IPS-NIHi7 (cell line): Measurements from ENCODE around the gene DEFB112.

ENCODE experiments used
- DNase-seq: peaks from one replicate; pipeline ENCODE4 v3.0.0; 2012; ENCODE audit warnings: mixed read lengths; ENCODE audit errors: extremely low spot score

The DEFB112 gene, protein sequence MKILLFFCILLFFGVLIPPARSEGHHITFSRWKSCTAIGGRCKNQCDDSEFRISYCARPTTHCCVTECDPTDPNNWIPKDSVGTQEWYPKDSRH

DNA sequence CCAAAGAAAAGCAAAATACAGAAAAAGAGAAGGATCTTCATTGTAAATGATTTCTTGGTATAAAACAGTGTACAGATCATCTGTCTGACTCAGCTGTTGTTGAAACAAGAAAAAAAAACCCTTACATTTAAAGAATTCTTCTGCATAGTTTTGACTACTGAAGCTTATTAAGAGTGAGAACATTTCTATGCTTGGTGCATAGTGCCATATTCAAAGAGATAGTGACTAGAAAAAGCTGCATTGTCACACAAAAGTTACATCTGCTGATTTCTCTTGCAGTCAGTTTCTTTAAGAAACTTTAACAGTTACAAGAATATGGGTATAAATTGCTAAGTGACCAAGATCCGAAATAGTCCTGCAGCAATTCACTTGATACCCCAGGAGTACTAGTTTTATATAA lies at the start of gene DEFB112:
Gene DEFB112, minus strand, starts transcription at position 101 of the 400 bp plus-strand sequence. Its CDS starts 60 bp downstream, at position 41.
- DNase-seq = no peak

DNA sequence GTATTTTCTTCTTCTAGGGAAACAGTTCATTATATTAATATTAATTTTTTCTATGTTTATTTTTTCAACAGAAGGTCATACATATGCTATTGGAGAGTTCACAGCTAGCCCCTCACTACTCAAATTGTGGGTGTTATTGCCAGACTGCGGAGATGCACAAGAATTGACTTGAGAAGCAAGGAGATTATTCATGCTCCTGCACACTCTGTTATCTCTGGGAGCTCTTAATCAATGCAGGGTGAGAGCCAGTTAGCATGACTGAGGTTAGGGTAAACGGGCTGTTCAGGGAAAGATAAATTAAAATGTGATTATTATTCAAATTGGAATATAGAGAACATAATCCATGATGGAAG lies 48.9 kb upstream of the DEFB112 start:
- no peak for DNase-seq

DNA sequence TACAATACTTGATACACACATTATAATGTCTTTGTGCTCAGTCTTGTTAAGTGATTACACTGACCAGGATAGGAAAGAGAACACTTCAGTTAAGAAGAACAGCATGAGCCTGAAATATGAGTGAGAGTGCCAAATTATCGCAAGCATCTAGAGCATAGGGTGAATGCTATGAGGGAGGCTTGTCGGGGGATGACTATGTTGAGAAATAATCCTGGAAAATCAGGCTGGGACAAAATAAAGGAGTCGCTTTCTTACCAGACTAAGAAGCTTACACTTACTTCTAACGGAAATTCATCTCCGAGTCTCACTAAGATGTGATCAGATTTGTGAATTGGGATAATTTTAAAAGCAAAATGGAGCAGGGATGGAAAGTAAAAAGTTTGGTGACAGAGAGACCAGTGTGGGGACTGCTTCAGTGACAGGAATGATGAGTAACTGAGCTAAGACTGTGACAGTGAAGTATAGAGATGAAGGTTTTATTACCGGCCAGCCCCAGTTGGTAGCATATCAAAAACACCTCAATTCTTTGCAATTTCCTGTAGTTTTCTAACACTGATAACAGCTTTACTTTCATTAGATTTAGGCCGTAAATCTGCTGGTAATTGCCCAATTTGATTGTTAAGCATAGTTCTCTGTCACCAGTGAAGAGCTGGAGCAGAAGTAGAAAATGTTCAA lies 48.4 kb upstream of the DEFB112 start:
- no peak for DNase-seq

DNA sequence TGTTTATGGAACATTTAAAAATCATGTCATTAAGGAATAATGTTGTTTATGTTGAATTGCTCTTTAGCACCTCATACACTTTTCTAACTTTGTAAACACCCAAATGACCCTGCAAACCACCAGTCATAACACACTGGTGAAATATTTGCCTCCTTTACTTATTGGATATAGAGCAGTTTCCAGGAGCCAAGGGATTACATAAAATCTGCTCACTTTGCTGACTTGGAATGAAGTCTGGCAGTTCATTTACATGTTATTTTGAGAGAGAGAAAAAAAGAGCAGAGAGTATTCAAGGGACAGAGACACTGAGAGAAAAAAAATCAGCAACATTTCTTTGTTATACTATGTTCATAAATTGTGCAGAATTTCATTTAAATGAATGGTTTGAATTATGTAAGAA lies 46.6 kb upstream of the DEFB112 start:
- no peak for DNase-seq

DNA sequence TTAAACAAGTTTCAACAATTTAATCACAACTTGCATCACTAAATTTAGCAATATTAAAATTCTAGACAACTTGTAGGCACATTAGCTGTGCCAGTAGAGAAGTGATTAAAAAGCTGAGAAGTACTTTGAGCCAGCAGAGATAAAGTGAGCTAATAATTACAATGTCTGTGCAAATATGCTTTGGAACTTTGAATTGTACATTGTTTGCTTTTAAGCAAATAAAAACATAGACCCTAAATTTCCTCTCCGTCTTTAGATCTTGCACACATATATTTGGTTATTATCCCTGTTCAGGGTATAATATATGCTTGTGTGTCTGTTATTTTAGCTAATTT lies 44.2 kb upstream of the DEFB112 start:
- no peak for DNase-seq

DNA sequence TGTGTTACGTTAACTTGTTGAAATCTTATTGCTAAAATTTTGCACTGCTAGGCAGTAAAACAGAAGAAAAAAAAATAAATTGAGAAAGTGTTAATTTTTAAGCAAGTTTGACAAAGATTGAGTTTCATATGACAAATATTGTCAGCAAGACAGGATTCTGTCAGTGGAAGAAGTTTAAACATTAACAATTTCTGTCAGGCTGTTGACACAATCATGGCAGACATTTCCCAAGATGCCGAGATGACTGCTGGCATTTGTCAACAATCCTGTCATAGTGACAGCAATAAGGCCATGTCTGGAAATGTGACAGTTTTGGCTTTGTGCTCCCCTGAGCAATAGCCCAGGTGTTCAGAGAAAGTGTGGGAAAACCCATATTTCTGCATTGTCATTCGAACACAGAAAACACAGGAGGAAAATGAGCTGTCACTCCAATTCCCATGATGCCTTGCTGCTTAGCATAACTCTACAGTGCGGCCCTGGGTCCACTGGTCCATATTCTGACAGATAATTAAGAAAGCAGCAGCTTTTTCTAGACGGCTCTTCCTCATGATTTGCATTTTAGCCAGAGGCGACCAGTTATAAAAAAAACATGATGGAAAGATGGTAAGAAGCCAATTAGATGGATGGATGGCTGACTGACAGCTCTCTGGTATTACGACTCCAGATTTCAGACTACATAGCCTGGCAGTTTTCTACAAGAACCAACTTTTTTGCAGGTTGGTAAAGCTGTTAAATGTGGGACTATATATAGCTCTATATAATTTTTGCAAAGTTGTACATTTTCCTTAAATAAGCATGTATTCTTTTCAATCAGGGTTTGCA lies 43.6 kb upstream of the DEFB112 start:
- no peak for DNase-seq

DNA sequence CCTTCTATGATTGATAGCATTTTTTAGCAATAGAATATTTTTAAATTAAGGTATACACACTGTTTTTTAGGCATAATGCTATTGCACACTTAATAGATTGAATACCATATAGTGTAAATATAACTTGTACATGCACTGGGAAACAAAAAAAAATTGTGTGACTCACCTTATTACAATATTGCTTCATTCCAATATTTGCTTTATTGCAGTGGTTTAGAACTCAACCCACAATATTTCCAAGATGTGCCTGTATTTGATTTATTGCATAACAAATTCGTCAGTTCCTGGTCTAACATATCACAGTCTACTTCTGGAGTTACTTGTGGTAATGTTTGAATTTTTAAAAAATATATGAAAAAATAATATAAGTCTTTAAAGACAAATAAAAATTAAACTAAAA lies 41.9 kb upstream of the DEFB112 start:
- DNase-seq = no peak

DNA sequence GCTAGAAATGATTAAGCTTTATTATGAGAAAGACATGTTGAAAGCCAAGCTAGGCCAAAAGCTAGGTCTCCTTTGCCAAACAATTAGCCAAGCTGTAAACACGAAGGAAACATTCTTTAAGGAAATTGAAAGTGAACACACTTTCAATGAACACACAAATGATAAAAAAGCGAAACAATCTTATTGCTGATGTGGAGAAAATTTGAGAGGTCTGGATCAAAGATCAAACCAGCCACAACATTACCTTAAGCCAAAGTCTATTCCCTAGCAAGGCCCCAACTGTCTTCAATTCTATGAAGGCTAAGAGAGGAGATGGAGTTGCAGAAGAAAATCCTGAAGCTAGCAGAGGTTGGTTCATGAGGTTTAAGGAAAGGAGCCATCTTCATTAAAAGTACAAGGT lies 40.2 kb upstream of the DEFB112 start:
- DNase-seq = no peak

DNA sequence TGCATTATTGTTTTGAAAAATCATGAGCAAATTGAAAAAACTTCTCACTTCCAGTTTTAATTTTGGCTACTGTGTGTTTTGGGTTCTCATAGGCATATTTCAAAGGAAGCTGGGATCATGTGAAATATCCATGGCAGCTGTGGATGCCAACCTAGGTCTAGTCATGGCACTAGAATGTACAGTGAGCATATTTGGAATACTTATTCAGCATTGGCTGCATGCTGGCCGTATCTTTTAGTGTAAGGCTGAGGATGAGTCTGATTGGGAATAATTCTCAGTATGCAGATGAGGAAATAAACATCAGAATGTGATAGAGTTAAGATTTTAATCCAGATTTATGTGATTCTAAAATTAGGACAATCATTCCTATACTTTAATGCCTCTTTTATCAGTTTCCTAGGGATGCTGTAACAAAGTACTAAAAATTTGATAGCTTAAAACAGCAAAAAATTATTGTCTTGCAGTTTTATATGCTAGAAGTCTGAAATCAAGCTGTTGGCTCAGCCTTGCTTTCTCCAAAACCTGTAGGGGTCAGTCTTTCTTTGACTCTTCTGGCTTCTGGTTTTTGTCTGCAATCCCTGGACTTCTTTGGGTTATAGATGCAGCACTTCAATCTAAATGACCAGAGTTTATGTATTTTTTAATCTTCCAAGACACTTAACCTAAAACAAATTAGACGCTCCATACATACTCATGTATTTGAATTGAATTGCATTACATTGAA lies 37.7 kb upstream of the DEFB112 start:
- peak; percentile 13 for DNase-seq

DNA sequence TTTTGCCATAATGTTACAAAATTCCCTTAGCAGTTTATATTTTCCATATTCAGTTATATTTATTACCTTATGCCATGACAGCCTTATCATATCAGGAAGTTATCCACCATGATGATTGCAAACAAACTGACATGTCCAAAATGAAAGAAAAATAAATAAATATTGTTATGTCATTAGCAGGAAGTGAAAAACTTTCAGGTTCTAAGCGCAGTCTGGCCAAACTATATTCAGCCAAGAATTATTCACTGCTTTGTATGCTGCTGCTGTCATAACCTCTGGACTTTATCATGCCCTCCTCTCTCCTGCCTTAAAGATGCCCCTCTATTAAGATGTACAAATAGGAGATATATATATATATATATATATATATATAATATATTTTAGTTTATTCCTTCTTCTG lies 27.7 kb upstream of the DEFB112 start:
- DNase-seq = no peak

DNA sequence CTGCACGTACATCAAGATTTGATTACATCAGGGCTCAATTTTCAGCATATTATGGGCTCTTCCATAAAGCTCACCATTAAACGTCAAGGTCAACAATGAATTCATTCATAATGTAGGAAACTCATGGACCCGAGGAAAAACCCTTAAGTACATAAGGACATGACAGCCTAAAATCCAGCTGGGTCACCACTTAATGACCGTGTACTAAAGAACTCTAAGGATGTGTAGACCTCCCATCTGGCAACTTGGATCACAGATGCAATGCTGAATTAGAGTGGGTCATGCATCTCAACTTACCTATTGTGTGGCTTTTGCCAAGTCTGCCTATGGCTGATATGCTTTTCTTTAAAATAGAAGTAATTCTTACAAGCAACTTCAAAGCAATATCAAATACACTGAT lies 26.7 kb upstream of the DEFB112 start:
- no peak for DNase-seq

DNA sequence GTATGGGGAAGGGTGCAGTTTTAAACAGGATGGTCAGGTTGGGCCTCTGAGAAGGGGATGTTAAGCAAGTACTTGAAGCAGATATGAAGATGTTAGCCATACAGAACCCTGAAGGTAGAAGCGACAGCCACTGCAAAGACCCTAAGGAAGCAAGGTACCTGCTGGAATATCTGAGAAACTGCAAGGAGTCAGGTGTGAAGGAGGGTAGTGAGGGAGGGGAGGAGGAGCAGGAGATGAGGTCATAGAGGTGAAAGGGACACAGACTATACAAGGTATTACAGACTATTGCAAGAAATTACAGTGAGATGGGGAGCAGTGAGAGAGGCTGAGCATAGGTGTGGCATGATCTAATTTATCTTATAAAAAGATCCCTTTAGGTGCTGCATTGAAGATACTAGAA lies 22.2 kb upstream of the DEFB112 start:
- DNase-seq = peak; percentile 8

DNA sequence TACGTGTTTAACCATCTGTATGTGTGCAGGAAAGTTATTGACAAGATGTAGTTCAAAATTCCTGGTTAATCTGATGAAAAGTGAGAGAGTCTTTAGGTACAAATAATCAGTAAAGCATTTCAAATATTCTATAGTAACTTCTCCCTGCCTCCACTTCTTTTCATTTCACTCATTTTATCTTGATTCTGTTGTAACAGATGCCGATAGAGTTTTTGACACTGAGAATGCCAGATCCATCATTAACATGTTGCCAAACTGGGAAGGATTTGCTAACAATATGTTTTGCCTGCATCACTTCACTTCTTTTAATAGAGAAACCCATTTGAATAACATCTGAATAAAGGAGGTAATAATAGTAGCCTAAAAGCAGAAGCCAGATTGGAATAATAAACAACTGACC lies 20.4 kb upstream of the DEFB112 start:
- no peak for DNase-seq

DNA sequence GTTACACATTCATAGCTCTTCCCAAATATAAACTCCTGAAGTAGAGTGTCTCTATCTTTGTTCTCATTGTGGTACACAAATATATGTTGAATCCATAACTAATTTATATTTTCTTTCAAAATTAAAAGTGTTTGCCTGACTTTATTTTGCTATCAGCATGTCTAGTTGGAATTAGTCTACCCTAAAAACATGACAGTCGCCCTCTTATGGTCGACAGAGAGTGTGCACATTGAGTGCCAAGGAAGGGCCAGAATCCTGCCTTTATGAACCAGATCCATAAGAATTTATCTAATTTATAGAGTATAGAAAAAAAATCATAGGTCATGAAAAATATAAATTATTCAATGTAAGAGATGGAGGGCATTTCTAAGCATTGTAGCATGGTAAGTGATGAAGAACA lies 12.3 kb upstream of the DEFB112 start:
- DNase-seq = peak; percentile 21

DNA sequence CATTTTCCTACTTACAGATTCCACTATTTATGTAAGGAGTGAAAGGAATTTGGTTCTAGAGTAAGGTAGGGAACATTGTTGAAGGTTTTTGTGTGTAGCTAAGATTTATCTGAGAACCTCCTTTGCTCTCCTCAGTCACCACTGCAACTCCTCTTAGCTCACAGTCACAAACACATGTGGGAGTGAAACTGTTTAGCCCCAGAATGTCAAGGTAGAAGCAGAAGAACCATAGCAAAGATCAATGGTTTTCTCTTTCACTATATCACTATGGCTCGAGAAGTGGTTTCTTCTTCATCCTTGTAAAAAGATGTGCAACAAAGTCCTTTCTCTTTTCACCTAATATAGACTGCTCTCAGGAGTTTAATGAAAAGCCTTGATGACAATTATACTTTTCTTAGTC lies 6.5 kb upstream of the DEFB112 start:
- no peak for DNase-seq

DNA sequence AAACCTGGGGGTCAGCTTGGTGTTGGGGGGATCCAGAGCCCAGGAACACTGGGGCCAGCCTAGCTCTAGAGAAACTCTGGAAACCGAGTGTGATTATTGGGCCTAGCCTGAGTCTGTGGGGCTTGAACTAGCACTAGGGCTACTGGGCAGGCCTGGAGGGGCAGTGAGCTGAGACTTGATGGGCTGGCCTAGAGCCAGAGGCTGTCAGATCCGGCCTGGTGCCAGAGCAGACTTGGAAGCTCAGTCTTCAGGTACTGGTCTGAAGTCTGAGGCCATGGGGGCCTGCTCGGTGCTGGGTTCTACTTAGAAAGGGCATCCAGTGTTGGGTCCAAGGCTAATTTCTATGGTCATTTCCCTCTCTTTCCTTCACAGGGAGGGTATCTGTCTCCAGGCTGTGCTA lies 2.7 kb downstream of the DEFB112 start:
- DNase-seq = no peak

DNA sequence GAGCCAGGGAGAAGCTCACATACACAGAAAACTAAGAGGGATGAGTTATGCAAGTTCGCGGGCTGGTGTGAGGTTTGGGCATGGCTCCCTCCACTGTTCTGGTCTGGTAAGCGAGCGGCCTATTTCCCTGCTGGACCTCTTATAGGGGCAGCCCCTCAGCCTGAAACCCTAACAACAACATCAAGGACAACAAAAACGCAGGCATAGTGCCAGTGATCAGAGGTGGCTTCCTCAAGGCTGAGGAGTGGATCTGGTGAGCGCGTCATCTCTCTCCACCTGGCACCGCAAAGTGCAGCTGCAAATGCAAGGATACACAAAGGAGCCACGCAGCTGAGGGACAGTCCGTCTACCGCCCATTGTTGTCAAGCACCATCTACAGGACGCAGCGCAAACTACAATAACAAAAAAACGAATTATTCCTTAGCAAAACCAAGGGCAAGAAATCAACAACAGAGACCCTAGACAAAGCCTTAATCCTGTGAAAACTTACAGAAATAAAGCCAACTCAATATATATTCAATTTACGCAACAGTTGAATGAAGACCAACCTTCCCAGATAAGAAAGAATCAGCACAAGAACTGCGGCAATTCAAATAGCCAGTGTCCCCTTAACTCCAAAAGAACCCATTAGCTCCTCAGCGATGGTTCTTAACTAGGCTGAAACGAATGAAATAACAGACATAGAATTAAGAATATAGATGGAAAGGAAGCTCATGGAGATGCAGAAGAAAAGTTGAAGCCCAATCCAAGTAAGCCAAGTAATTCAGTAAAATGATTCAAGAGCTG lies 18.8 kb downstream of the DEFB112 start:
- DNase-seq = peak; percentile 74

DNA sequence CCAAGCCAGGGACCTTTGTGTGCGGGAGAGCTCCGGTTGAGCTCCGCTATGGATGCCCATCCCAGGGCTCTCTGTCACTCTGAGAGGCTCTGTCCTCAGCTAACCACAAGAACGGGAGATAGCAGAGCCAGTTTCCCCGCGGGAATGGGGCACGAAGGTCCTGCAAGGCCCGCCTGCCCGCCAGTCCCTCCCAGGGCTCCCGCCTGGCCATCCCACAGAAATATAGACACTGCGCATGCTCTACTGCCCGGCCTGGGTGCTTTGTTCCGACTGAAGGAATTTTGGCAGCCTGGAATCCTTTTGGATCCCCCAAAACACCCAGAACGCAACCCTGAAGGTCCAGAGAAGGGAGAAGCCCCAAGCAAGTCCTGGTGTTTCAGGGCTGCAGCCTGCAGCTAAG lies 19.4 kb downstream of the DEFB112 start:
- no peak for DNase-seq

DNA sequence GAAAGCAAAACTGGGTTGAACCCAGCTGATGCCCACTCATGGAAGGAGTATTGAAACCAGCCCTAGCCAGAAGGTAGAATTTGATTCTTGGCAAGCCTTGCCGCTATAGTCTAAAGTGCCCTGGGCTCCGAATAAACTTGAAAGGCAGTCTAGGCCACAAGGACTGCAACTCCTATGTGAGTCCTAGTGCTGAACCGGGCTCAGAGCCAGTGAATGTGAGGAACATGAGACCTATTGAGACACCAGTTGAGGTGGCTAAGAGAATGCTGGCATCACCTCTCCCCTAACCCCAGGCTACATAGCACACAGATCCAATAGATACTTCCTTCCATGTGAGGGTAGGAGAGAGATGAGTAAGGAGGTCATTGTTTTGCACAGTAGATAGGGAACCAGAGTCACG lies 24.5 kb downstream of the DEFB112 start:
- DNase-seq = no peak

DNA sequence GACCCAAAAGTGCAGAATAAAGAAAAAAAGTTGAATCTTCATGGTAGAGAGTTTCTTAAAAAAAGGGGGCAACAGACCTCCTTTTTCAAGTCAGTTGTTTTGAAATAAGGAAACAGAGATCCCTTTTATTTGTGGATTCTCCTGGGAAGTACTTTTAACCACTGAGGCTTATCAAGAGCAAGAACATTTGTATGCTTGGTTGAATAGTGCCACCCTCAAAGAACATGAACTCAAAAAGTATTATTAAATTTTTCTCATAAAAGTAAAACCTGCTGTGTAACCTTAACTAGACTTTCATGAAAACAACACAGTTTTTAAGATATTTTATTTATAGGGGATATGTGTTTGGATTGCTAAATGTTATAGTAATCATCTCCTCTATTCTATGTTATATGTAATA lies 27.8 kb downstream of the DEFB112 start, which contains the start of gene DEFB110:
Gene DEFB110, minus strand, starts transcription at position 101 of the 400 bp plus-strand sequence. Its CDS starts 59 bp downstream, at position 42.
- no peak for DNase-seq

DNA sequence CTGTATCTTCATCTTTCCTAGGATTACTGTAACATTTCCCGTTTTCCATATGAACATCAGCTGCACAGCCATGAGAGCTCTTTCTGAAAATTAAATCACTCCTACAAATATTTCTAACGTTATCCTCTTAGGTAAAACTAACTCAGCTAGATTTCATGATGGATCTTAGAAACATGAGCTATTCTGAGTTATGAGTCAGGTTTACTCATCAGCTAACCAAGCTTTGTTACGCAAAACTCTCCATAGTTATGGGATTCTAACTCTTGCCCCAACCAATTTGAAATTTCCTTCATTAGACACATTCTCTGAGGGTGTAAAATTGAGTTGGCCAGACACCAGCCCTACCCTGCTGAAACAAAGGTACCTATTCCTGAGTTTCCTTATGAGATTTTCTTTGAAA lies 41.9 kb downstream of the DEFB112 start:
- DNase-seq = no peak

DNA sequence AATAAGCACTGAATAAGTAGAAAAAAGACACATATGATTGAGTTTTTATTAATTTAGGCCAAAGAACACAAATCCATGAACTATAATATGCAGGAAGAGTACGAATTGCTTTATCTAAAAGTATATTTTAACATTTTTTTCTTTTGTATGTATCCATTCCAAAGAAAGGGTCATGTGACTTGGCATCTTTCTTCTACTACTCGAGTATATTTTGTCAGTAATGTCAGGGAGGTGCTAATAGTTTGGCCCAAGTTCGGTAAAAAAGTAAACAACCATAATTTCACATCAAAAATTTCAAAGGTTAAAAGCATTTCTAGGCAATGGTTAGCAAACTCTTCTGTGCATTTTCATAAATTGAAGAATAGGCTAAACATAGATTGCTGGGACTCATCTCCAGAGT lies 46.6 kb downstream of the DEFB112 start:
- no peak for DNase-seq
